Mononuclear cell (primary cell): ENCODE data around the gene MALRD1. TPM values are rescaled to one million over a fixed set of nuclear protein-coding genes. Genes with fewer than 3 reads are reported as not detected.
"Not testable (repeated sequence)": the region's sequence is repeated elsewhere in the genome, so short reads cannot be mapped to it uniquely, and the experiment has no call there.

ENCODE experiments used
- H3K27me3 ChIP-seq: 2 replicates; pipeline ENCODE4 v1.6.0; 2011; ENCODE audit warnings: low read length, control low read depth; ENCODE audit not compliant: insufficient read depth
- H3K4me1 ChIP-seq: 2 replicates; pipeline ENCODE4 v1.5.1; 2011; ENCODE audit warnings: mild to moderate bottlenecking, low read length, control low read depth; ENCODE audit not compliant: insufficient read depth
- H3K4me3 ChIP-seq: 2 replicates; pipeline ENCODE4 v1.5.1; 2011; ENCODE audit warnings: mild to moderate bottlenecking, low read length, moderate library complexity
- H3K9me3 ChIP-seq: 2 replicates; pipeline ENCODE4 v1.5.1; 2011; ENCODE audit warnings: low read depth, mild to moderate bottlenecking, control low read depth, low read length
- total RNA-seq: library from RNA; depleted of rRNA; stranded (reverse); fragments of >200 nt; gene quantifications from one replicate; pipeline ENCODE4 v1.2.3, GENCODE V29; 2012

The MALRD1 gene
- total RNA-seq, 1 donor, result not detected

GRCh38 chr10:19742144-19742543 is 693.5 kb downstream of the MALRD1 start:
- H3K27me3 ChIP-seq, H3K4me3 ChIP-seq, H3K4me1 ChIP-seq, H3K9me3 ChIP-seq: not testable (repeated sequence)

- Histone ChIP-seq H3K4me3 (no peak overlapping the region), H3K9me3 (no peaks in the 10 kb centered on the region), H3K27me3 (no peaks in the 10 kb centered on the region), H3K4me1 (no peaks in the 10 kb centered on the region)
Observed at GRCh38 chr10:19745672-19746071, 697.1 kb downstream of the MALRD1 start.

DNA sequence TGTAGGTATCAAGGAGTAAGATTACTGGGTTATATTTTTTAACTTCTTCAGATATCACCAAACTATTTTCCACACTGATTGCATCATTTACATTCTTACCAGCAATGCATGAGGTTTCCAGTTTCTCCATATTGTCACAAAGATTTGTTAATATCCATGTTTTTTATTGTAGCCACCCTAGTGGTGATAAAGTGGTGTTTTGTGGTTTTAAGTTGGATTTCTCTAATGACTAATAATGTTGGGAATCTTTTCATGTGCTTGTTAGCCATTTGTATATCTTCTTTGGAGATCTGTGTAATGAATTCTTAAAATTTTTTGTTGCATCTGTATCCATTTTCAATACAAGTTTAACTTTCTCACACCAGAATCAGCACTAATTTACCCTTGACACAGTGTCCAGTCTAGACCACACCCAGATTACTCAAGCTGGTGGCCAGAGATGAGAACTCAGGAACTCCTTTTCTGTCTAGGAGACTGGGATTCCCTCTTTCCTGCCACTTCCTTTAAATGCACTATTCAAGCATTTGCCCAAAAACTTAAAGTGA is 700.7 kb downstream of the MALRD1 start:
- H3K4me1 ChIP-seq, result no peaks in the 10 kb centered on the region
- H3K9me3 ChIP-seq, result no peaks in the 10 kb centered on the region
- H3K27me3 ChIP-seq, result no peaks in the 10 kb centered on the region
- H3K4me3 ChIP-seq, result no peak overlapping the region

DNA sequence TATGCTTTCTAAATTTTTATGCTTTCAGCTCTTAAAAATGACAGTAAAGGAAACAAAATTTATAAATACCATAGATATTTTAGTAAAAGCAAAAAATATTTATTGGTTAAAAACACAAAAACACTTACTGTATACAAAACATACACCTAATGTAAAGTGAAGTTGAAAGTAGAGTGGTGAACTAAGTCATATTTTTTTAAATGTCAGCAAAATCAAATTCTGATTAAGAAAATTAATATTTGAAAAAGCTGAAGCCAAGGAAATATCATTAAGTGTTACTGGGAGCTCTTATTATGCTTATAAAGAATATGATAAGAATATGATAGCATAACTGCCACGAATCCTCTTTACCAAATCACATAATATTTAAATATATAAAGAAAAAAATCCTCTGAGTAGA is 702.4 kb downstream of the MALRD1 start:
- H3K27me3 ChIP-seq, result no peaks in the 10 kb centered on the region

DNA sequence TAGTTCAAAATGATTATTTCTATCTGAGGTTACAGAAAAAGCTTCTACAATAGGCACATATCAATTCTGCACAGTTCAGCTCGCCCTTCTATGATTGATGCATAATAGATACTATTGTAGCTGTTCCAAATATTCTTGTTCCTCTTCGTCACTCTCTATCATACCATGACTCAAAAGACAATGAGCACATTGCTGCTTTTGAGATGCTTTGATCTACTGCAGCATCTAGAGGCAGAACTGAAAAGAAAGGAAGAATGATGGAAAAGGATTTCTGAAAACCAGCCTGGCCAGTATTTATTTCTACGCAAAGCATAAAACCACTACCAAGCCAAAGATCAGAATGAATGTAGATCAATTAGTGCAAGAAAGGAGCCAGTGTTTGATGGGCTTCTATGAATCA is 708.3 kb downstream of the MALRD1 start:
- H3K4me3 ChIP-seq, result no peak overlapping the region
- H3K27me3 ChIP-seq, result no peaks in the 10 kb centered on the region
- H3K9me3 ChIP-seq, result no peaks in the 10 kb centered on the region
- no peaks in the 10 kb centered on the region for H3K4me1 ChIP-seq

More for the DNA sequence above, 702.4 kb downstream of the MALRD1 start:
- no peaks in the 10 kb centered on the region for H3K4me1 ChIP-seq
- no peaks in the 10 kb centered on the region for H3K9me3 ChIP-seq
- no peak overlapping the region for H3K4me3 ChIP-seq

DNA sequence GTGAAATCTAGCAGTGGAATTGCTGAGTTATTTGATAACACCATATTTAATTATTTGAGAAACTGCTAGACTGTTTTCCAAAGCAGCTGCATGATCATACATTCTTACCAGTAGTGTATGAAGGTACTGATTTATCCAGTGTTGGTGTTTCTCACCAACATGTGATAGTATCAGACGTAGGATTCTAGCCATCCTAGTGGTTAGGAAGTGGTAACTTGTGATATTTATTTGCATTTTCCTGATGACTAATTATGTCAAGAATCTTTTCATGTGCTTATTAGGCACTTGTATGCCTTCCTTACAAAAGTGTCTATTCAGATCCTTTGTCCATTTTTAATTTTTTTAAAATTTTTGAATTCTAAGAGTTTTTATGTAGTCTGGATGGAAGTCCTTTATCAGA is 713.4 kb downstream of the MALRD1 start:
- H3K4me1 ChIP-seq, result no peaks in the 10 kb centered on the region
- no peaks in the 10 kb centered on the region for H3K9me3 ChIP-seq
- no peak overlapping the region for H3K4me3 ChIP-seq
- H3K27me3 ChIP-seq, result no peaks in the 10 kb centered on the region

DNA sequence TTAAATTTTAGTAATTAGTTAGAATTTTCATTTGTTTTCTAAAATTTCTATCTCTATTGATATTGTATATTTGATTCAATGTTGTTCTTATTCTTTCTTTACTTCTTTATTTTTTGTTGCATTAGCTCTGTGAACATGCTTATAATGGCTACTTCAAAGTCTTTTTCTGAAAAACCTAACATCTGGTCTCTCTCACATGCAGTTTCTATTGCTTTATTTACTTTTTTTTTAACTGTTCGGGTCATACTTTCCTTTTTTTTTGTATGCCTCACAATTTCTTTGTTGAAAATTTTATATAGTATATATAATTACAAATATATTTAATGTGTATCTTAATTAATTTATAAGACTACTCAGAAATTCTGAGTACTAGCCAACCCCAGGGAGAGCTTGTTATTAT is 715.5 kb downstream of the MALRD1 start:
- Histone ChIP-seq H3K4me1 (no peaks in the 10 kb centered on the region), H3K4me3 (no peak overlapping the region), H3K27me3 (no peaks in the 10 kb centered on the region), H3K9me3 (no peaks in the 10 kb centered on the region)

- H3K4me1 ChIP-seq, result peaks cover 3% of the 10 kb centered on the region
- H3K9me3 ChIP-seq, result no peaks in the 10 kb centered on the region
- no peaks in the 10 kb centered on the region for H3K27me3 ChIP-seq
- no peak overlapping the region for H3K4me3 ChIP-seq
Observed at GRCh38 chr10:19767876-19768275, 719.3 kb downstream of the MALRD1 start.

DNA sequence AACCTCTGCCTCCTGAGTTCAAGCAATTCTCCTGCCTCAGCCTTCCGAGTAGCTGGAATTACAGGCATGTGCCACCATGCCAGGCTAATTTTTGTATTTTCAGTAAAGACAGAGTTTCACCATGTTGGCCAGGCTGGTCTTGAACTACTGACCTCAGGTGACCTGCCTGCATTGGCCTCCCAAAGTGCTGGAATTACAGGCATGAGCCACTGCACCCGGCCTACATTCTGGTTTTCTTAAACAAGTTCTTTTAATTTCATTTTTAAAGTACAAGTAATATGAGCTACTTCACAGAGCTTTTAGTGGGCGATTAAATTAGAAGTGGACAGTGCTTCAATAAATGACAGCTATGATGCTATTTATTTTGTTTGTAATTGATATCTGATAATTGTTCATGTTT is 721.2 kb downstream of the MALRD1 start:
- H3K9me3 ChIP-seq, H3K4me3 ChIP-seq, H3K27me3 ChIP-seq: not testable (repeated sequence)
- H3K4me1 ChIP-seq, result peaks cover 20% of the 10 kb centered on the region

DNA sequence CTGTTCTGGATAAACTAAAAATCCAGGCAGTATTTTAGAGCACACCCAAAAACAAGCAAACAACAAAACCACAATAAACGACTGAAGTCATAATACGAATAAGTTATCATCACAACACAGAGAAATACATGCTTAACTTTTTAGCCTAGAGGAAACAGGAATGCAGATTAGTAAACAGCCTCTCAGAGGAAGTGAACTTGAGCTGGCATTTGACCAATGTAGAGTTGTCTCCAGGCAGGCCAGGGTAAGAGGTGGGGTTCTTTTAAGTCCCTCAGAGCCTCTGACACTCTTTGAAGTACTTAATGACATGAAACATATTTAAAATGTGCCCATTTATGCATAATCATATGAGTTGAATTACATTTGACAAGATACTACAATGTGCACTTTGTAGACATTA is 724.4 kb downstream of the MALRD1 start:
- Histone ChIP-seq H3K4me1 (peaks cover 34% of the 10 kb centered on the region), H3K9me3 (no peaks in the 10 kb centered on the region), H3K27me3 (no peaks in the 10 kb centered on the region), H3K4me3 (no peak overlapping the region)

DNA sequence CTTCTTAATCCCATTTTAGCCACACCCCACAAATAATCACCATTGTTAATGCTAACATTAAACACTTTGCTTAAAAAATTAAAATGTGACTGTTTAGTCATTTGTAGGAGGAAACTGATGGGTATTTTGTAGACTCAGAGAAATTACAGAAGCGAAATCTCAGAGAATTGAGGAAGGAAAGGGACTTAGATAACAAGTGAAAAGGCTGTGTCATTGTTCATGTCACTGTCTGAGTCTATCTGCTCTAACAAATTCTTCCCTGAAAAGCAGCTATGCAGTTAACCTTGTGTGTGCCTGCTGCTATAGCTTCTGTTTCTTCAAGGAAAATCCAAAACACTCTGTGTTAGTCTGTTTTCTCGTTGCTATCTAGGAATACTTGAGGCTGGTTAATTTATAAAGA is 726.7 kb downstream of the MALRD1 start:
- Histone ChIP-seq H3K27me3 (no peaks in the 10 kb centered on the region), H3K4me3 (no peak overlapping the region), H3K4me1 (peaks cover 34% of the 10 kb centered on the region), H3K9me3 (no peaks in the 10 kb centered on the region)

DNA sequence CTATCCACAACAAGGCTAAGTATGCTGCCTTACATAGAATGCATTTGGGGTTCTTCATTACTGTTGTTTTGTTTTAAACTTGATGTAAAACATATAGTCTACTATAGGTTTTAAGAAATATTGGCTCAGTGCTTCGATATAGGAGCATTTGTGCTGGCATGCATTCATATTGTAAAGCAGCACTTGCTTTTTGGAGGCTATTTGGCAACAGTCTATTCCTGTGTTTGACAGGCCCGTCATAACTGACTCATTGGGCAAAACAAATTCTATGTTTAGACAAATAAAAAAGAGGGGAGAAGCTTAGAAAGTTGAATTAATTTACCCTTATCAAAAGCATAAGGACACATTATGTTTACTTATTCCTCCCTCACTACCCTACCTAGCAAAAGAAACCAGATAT is 729.2 kb downstream of the MALRD1 start:
- peaks cover 32% of the 10 kb centered on the region for H3K4me1 ChIP-seq
- no peaks in the 10 kb centered on the region for H3K9me3 ChIP-seq
- H3K27me3 ChIP-seq, result no peaks in the 10 kb centered on the region
- no peak overlapping the region for H3K4me3 ChIP-seq

DNA sequence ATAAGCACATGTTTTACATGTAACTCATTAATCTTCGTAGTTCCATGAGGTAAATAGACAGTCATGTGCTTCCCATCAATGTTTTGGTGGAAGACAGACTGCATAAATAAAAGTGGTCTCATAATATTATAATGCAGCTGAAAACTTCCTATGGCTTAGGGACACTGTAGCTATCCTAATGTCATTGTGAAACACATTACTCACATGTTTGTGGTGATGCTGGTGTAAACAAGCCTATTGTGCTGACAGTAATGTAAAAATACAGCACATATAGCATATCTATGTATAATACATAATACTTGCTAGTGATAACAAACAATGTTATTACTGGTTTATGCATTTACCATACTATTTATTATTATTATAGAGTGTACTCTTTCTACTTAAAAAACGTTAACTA is 730.4 kb downstream of the MALRD1 start:
- H3K4me3 ChIP-seq, result no peak overlapping the region
- no peaks in the 10 kb centered on the region for H3K9me3 ChIP-seq
- peaks cover 21% of the 10 kb centered on the region for H3K4me1 ChIP-seq
- no peaks in the 10 kb centered on the region for H3K27me3 ChIP-seq

DNA sequence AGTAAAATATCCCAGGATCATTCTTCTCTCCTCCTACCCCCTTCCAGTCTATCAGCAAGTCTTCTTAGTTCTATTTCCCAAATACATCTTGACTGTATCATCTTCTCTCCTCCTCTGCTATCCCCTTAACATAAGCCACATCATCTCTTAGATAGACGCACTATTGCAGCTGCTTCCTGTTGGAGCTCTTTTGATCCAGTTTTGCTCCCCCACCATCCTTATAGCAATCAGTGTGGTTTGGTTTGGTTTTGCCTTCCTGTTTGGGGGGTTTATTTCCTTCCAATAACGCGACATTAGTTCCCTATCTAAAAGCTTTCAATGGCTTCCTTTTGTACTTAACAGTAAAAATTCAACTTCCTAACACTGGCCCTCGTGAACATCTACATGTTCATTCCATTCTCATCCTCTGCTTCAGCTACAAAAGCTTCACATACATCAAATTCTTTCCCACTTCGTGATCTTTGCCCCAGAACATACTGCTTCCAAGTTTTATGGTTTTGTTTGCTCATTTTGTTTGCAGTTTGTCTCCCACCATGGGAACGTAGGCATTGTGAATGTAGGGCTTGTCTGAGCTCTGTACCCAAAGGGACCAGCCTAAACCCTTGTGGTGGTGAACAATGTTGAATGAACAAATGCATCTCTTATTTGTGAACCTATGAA is 734.0 kb downstream of the MALRD1 start:
- H3K4me3 ChIP-seq, result no peak overlapping the region
- H3K9me3 ChIP-seq, result no peaks in the 10 kb centered on the region
- H3K27me3 ChIP-seq, result no peaks in the 10 kb centered on the region
- peaks cover 11% of the 10 kb centered on the region for H3K4me1 ChIP-seq

DNA sequence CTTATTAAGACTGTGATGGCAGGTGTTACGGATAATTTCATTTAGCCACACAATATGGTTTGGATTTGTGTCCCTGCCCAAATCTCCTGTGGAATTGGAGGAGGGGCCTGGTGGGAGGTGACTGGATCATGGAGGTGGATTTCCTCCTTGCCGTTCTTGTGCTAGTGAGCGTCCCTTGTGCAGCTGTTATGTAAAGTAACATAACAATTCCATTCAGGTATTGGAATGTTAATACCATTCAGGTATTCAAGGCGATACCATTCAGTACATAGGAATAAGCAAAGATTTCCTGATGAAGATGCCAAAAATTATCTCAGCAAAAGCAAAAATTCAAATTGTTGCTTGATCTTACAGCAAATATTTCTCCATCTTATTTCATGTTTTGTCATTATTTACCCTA is 735.1 kb downstream of the MALRD1 start:
- H3K4me1 ChIP-seq, result peaks cover 11% of the 10 kb centered on the region
- H3K27me3 ChIP-seq, result no peaks in the 10 kb centered on the region
- no peaks in the 10 kb centered on the region for H3K9me3 ChIP-seq
- no peak overlapping the region for H3K4me3 ChIP-seq
